Peyer's patch (tissue), 4 donors: ENCODE measurements around the gene RAB44.

Source experiments
- CTCF ChIP-seq, 6 experiments: fragments of 450-650 bp in 4 of 6; fragments of 200-600 bp in 2 of 6; sonication (generic) in 1 of 6; IDR thresholded peaks; one replicate each; pipeline ENCODE4 v1.5.1; 2017 to 2019; ENCODE audit warnings: antibody characterized with exemption in 6 of 6, mild to moderate bottlenecking in 3 of 6, moderate library complexity in 1 of 6
- POLR2A ChIP-seq, 2 donors: fragments of 450-650 bp; IDR thresholded peaks; one replicate each; pipeline ENCODE4 v1.5.1; 2017; ENCODE audit warnings: antibody characterized with exemption in 2 of 2, mild to moderate bottlenecking in 2 of 2, moderate library complexity in 2 of 2

GRCh38 chr6:36737043-36737785 lies 39.6 kb downstream of the RAB44 start:
- TF ChIP-seq CTCF (IDR thresholded peaks at IDR 0.05) (no peak), POLR2A (IDR thresholded peaks at IDR 0.05) (no peak)
